HepG2 (cell line): Measurements from ENCODE around the gene LITAFD. TPM values are rescaled to one million over a fixed set of nuclear protein-coding genes. Genes with fewer than 3 reads are reported as not detected.

ENCODE experiments used
- AHDC1 ChIP-seq: sonication (generic); formaldehyde crosslinking; IDR thresholded peaks from 2 replicates; pipeline ENCODE4 v1.5.1; 2020; ENCODE audit warnings: mild to moderate bottlenecking, missing genetic modification reagents, borderline replicate concordance
- TIGD3 ChIP-seq: sonication (generic); formaldehyde crosslinking; IDR thresholded peaks from 2 replicates; pipeline ENCODE4 v1.5.1; 2020; ENCODE audit warnings: mild to moderate bottlenecking, missing genetic modification reagents, borderline replicate concordance
- ZBTB42 ChIP-seq: sonication (generic); formaldehyde crosslinking; IDR thresholded peaks from 2 replicates; pipeline ENCODE4 v1.5.0; 2020; ENCODE audit warnings: mild to moderate bottlenecking, missing genetic modification reagents
- ZFAT ChIP-seq: sonication (generic); formaldehyde crosslinking; conservative IDR thresholded peaks from 2 replicates; pipeline ENCODE4 v1.8.1; 2023; ENCODE audit warnings: missing genetic modification reagents, inconsistent platforms
- ZHX1 ChIP-seq: sonication (generic); formaldehyde crosslinking; IDR thresholded peaks from 2 replicates; pipeline ENCODE4 v1.8.1; 2022; ENCODE audit warnings: low read depth, mild to moderate bottlenecking, missing genetic modification reagents
- ZNF34 ChIP-seq: sonication (generic); formaldehyde crosslinking; IDR thresholded peaks from 2 replicates; pipeline ENCODE4 v1.4.0; 2020; ENCODE audit warnings: mild to moderate bottlenecking, missing genetic modification reagents, borderline replicate concordance
- ZNF350 ChIP-seq: sonication (generic); formaldehyde crosslinking; IDR thresholded peaks from 2 replicates; pipeline ENCODE4 v1.4.0; 2020; ENCODE audit warnings: mild to moderate bottlenecking, low read depth, missing genetic modification reagents, borderline replicate concordance
- ZNF773 ChIP-seq: sonication (generic); formaldehyde crosslinking; IDR thresholded peaks from 2 replicates; pipeline ENCODE4 v1.4.0; 2020; ENCODE audit warnings: missing genetic modification reagents, borderline replicate concordance
- polyA plus RNA-seq, 8 experiments: library from polyadenylated mRNA; depleted of rRNA in 3 of 8; stranded (reverse) in 7 of 8; unstranded in 1 of 8; fragments of >200 nt; fragmentation: Illumina TruSeq in 4 of 8; extraction: Trizol in 4 of 8; gene quantifications; 2 replicates each; pipeline versions ENCODE4 v1.2.1 to v1.2.3, GENCODE V29; 2011 to 2016; ENCODE audit warnings: low read depth in 4 of 8, missing spikeins in 1 of 8, mixed read lengths in 1 of 8; ENCODE audit not compliant: insufficient read depth in 1 of 8
- total RNA-seq, 5 experiments: library from RNA; depleted of rRNA; stranded (reverse); fragments of >200 nt; fragmentation: Illumina TruSeq; extraction: Trizol; gene quantifications; 2 replicates each; pipeline ENCODE4 v1.2.3, GENCODE V29; 2016; ENCODE audit warnings: low read depth in 1 of 5

The LITAFD gene
- total and polyA plus RNA-seq, 2 of the 13 experiments (the other 11 are each of a cell fraction or from before 2014, with no cell fraction given) = not detected

GRCh38 chr16:8877894-8878522, 4.1 kb upstream of the LITAFD start (continued):
- TF ChIP-seq AHDC1 (CRISPR knock-in tag) (no peak), ZFAT (CRISPR knock-in tag) (no peak), TIGD3 (CRISPR knock-in tag) (no peak), ZNF773 (CRISPR knock-in tag) (no peak), ZHX1 (CRISPR knock-in tag) (0 out of 2 replicates have a peak, but pooled peaks have one; percentile 33), ZBTB42 (CRISPR knock-in tag) (no peak), ZNF350 (CRISPR knock-in tag) (no peak), ZNF34 (no peak)
